GM21381 (cell line): ENCODE data around the gene MRPS25.
A peak's percentile ranks its signal among the peaks of the same experiment; 100 is the strongest.

ENCODE experiments used
- ATAC-seq: cut with Tn5 transposase; IDR thresholded peaks from one replicate; pipeline ENCODE4 v1.9.1; 2021; ENCODE audit warnings: mild to moderate bottlenecking, moderate library complexity; ENCODE audit not compliant: unreplicated experiment

MRPS25 gene

DNA sequence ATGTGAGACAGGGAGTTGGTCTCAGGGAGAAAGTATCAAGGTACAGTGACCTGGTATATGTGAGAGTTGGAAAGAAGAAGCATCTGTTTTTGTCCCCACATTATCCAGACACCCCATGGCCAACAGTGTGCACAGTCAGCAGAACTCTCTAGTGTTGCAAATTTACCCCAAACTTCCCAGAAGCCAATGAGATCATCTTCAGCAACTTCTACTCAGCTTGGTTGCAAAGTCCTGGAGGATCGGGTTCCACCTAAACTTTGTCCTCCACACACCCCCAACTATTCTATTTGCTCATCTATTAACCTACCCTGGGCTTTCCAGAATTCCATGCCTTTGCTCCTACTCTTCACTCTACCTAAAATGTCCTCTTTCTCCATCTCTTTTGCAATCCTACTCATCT is 18.1 kb upstream of the MRPS25 start:
- ATAC-seq, result no peak

DNA sequence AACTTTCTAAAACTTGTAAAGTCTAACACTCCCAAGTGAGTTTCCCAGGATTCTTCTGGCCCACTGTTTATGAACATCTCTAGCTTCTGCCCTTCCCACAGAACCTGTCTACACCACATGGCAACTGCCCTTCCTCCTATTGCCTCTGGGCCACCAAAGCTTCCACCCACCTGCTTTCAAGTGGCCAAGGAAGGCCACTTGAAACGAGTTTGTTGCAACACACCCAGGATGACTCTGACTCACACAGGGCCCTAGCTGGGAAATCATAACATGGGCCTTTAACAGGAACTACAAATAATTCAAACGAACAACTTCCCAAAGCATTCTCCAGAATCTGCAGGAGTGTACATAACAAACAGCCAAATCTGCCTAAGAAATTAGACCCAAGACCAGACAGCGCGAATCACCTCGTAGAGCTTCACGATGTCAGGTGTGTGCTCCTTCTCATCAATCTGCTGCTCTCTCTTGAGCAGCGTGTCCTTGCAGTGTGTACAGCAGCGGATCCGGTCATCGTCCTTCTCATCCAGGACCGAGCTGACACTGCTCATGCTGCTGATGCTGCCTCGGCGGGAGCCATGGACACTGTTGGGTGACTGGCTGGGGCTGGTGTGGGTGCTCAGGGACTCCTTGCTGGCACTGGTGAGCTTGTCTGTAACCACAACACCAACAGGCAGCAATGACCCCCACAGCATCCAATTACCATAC is 17.0 kb upstream of the MRPS25 start:
- no peak for ATAC-seq

DNA sequence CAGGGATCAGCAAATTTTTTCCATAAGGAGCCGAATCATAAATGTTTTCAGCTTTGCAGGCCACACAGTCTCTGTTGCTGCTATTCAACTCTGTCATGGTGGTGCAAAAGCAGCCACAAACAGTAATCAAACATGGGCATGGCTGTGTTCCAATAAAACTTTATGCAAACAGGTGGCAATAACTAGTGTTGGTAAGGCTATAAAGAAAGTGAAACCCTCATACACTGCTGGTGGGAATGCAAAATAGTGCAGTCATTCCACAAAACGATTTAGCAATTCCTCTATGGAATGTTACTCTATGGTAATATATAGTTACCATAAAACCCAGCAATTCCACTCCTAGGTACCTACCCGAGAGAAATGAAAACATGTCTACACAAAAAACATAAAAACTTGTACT is 14.0 kb upstream of the MRPS25 start:
- no peak for ATAC-seq

DNA sequence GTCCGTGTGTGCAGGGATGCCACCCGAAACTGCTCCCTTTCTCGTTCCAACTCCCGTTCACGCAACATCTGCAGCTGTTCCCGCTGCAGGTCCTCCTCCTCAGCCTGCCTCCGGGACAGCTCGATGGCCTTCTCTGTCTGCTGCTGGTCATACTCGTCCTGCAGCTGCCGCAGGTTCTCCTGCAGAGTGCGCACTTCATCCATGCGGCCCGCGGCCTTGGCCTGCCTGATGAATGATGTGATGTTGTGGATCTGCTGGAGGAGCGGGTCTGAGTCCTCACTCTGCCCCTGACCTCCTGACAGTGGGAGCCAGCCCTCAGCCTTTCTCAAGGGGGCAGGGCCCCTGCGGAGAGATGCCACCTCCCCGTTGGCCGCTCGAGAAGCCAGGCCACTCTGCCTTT is 9.4 kb upstream of the MRPS25 start:
- no peak for ATAC-seq

DNA sequence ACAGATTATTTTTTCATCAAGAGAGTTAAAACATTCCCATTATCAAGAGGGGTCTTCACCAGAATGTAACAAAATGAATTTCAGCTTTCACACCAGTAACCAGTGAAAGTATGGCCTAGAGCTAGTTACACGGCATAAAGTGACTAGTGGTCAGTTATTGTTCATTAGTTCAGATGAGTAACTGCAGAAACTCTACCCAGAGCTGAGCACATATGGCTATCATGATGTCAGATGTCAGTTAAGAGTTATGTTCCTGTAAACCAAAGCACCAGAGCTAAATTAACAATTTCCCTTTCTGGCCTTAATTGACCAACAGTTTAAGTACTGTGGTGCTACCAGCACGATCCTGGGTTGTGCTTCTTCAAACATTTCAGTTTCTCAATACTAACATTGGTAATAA is 6.6 kb upstream of the MRPS25 start:
- ATAC-seq, result no peak

DNA sequence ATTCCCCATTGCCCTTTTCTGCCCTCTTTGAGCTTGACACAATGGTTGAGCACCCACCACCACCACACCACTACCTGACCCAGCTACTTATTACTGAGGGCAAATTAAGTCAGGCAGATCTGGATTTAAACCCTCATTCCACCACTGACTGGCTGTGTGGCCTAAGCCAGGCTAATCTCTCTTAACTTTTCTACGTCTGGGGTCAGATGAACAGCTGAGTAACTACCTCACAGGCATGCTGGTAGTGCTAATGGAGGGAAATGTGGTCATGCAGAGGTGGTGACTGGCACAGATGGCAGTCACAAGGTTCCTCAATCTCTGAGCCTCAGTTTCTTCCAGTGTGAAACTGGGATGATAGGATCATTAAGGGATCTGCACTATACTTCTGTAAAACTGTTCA is 4.3 kb upstream of the MRPS25 start:
- ATAC-seq, result no peak

DNA sequence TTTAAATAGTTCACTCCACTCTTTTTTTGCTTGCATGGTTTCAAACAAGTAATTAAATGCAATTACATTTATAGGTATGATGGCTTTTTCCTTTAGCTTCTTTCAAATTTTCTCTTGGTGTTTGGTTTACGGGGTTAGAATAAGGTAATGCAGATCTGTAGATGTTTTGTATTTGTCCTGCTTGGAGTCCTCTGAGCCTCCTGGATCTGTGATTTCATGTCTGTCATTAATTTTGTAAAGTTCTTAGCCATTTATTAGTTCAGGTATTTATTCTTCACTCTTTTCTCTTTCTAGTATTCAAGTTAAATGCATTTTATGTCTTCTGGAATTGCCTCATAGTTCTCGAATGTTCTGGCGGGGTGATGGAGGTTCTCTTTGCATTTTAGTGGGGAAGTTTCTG is 1.4 kb upstream of the MRPS25 start:
- no peak for ATAC-seq

DNA sequence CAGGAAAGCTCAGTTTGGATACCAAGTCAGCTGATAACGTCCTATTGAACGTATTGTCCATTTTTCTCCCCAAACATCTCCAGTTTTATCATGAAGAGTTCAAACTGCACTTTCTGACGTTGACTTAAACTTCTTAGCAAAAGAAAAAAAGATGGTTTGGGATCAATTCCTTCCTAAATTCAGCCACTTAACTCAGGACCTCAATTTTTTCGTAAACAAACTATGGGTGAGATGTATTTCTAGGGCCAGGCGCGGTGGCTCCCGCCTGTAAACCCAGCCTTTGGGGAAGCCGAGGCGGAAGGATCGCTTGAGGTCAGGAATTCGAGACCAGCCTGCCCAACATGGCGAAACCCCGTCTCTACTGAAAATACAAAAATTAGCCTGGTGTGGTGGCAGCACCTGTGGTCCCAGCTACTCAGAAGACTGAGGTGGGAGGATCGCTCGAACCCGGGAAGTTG is 464 bp upstream of the MRPS25 start:
- ATAC-seq, result no peak

DNA sequence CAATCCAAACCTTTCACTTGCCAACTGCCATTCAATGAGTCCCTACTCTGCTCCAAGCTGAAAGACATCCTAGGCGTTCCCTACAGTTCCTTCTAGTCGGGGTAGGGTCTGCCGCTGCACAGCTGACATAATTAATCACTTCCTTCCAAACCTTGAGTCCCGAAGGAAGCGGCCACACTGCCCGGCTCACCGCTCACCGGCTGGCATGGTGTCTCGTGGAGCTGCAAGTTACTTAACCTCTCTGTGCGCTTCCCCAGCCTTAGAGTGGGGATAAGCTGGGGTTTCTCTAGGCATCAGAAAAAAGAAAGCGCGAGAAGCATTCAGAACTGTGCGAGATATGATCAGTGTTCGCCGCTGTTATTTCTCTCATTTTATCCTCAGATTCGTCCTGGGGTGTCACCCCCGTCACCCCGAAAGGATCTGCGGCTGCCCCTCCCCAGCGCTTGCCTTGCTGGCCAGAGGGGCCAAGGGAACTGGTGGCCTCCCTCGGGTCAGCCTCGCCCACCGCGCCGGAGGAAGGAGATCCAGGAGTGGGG is 748 bp downstream of the MRPS25 start:
- peak; percentile 9 for ATAC-seq

DNA sequence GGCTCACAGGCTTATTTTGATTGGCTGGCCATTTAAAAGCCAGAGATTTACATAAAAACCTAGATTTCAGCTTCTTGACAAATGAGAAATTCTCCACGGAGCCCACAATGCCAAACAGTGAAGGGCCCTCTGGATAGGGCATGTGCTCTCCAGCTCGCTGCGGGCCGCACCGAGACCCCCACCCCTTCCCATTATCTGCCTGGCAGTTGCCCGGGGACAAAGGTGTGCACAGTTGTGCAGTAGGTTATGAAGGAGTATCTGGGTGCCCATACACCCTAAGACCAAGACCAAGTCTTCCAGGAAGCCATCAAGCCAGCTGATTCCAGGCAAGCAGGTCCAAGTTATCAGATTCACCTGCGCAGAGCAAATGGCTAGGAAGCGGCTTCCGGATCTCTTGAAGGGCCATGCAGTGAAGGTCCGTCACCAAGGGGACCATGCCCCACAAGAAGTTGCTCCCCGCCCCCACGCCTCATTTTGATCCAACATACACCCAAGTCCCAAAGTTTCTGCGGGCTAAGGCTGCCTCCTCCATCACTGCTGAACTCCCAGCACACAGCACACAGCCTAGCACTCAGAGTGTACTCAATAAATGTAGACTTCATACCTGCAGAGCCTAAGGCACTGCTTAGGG is 1.3 kb downstream of the MRPS25 start:
- no peak for ATAC-seq

DNA sequence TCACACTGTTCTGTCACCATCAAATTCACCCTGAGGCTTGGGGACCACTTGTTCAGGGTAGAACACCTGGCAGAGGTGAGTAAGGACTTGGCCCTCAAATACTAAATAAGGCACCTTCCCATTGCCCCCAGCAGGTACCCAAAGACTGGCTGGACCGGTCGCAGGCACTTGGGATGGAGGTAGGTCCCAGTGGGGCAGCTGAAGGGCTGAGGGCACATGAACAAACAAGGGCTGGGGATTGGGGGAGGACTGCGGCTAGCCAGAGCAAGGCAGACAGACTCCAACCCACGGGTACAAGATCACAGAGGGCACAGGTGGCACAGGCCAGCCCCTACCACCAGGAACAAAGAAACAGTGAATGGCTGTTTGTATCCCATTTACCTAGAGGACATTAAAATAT is 1.9 kb downstream of the MRPS25 start:
- no peak for ATAC-seq

DNA sequence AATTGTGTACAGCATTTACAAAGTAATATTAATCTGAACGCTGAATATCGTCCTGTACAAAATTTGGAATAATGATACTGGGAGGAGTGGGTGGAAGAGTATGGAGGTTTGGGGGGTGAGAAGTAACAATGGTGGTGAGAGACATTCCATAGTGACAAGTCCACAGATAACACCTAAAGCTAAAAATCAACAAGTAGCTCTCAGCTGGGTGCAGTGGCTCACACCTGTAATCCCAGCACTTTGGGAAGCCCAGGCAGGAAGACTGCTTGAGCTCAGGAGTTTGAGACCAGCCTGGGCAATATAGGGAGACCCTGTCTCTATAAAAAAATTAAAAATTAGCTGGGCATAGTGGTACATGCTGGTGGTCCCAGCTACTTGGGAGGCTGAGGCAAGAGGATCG is 5.1 kb downstream of the MRPS25 start:
- no peak for ATAC-seq

DNA sequence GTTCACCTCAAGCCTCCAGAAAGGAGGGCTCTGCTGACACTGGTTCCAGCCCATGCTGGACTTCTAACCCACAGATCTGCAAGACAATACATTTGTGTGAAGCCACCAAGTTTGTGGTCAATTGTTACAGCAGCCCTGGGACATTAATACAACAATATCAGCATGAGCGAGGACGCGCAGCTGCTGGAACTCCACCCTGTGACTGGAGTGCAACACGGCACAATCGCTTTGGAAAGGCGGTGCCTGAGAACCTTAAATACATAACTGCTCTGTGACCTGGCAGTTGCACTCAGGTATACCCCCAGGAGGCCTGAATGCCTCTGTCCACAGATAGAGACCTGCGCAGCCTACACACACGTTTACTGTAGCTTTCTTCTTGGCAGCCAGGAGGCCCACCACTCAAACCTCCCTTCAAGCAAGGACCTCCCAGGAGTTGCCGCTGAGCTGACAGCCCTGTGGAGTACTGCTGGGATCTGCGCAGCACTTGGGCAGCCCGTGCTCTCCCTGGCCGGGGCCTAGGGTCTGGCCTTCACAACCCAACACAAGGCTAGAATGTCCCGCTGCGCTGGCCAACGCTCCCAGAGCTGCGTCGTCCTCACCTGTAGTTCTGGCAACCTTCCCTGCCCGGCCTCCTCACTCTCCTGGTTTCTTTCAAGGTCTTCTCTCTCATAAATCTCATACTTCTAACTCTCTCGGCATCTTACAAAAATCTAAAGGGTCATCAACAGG is 8.3 kb downstream of the MRPS25 start:
- no peak for ATAC-seq

DNA sequence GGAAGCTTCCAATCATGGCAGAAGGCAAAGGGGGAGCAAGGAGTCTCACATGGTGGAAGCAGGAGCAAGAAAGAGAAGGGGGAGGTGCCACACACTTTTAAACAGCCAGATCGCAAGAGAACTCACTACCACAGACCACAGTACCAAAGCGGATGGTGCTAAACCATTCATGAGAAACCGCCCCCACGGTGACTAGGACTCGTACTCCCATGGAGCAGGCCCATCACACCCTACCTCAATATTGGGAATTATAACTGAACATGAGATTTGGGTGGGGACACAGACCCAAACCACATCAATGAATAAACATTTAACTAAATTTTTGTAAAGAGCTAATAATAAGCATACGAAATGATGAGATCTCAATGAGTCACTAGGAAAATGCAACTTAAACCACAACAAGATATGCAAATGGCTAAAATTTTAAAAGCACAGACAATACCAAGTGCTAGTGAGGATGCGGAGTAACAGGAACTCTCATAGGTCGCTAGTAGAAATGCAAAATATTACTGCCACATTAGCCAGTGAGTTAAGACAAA is 10.0 kb downstream of the MRPS25 start:
- ATAC-seq, result peak; percentile 48

DNA sequence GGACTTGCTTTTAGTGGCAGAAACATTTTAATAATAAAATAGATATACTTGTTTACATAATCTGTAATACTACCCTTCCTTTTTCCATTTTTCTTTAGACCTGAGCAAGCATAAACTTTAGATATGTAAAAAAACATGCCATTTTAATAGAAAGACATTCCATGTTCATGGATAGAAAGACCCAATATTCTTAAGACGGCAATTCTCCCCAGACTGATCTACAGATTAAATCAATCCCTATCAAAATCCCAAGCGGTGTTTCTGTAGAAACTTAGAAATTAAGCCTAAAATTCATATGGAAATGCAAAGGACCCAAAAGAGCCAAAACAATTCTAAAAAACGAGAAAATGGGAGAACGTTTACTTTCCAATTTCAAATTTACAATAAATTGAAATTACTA is 11.6 kb downstream of the MRPS25 start:
- no peak for ATAC-seq

DNA sequence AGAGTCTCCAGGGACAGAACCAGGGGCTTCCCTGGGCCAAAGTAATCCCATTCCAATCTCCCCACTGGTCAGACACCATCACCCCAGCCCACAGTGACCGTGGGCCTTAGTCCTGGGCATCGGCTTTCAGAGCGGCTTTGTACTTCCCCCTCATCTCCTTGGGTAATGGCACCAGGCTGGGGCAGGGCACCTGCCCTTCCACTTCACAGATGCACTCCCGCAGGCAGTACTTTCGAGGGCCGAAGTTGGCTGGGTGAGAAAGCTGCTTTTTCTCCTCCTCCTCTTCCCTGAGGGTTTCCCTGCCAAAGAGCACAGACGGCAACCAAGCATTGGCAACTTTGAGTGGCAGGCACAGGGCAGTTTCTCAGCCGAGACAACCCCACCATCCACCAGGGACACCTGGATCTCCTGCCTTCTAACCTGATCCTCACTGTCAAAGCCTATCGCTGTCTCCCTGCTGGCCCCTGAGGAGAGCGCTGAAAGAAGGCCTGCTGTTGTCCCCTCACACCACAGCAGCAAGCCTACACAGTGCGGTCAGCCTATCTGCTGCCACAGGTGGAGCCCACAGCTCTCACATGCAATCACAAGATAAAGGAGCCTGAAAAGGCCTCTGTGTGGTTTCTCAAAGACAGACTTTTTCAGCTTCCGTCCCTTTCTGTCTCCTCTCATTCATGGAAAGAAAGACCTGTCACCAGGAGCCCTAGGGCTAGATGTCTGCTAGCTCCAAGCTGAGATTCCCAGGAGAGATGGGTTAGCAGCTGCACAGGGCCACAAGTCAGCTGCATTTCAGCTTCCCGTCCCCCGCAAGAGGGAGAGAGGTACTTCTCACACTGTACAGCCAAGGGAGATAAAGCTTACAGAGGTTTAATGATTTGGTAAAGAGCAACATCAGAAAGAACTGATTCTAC is 12.5 kb downstream of the MRPS25 start:
- no peak for ATAC-seq

DNA sequence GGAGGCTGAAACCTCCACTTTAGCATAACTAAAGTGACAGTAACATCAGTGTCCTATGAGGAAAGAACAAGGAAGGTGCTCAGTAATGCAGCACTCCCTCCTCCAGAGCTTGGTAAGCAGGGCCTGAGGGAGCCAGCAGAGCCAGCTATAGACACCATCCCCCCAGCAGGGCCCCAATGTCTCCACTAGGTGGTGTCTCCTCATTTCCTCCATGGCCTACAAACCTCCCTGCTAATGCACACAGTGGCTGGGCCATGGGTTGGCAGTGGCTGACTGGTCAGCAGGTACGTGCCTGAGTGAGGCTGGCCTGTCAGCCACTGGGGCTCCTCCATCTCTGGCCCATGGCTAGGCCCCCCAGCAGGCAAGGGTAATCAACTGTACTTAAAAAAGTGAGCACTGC is 13.6 kb downstream of the MRPS25 start:
- peak; percentile 44 for ATAC-seq

DNA sequence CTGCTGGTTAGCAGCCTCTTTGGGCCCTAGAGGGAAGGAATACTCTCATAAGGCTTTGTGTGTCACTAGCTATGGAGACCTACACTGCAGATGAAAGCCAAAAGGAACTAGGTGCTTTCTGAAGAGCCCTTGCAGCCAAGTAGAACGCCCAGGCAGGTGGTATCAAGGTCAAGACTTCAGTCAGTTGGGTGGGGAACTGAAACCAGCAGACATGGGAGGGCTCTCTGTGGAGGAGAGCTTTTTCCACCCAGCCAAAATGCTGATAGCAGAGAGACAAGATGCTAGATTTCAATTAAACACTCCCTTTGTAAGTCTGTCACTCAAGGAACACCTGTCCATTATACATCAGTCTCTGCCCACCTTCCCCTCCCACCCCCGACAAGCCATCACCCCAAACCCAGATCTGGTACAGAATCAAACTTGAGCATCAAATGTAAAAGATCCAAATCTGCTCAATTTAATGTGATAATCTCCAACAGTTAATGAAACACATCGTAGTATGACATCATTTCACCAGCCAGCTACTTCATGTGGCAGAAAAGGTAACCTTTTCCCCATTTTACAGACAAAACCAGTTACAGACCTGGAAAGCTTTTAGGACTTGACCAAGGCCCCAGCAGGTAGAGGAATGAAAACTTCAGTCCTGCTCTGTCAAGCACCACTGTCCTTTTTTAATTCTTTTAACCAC is 14.6 kb downstream of the MRPS25 start:
- peak; percentile 76 for ATAC-seq

DNA sequence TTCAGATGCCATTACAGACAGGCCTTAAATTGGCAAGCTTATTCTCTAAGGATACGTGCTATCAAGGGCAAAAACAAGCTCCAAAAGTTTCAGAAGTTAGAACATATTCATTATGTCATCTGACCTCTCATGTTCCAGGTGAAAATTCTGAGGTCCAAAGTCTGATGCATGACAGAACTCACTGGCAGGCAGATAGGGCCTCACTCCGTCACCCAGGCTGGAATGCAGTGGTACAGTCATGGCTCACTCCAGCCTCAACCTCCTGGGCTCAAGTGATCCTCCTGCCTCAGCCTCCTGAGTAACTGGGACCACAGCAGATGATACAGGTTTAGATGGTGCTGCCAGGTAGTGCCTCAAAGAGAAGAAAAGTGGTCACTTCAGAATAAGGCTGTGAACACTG is 15.5 kb downstream of the MRPS25 start:
- no peak for ATAC-seq

DNA sequence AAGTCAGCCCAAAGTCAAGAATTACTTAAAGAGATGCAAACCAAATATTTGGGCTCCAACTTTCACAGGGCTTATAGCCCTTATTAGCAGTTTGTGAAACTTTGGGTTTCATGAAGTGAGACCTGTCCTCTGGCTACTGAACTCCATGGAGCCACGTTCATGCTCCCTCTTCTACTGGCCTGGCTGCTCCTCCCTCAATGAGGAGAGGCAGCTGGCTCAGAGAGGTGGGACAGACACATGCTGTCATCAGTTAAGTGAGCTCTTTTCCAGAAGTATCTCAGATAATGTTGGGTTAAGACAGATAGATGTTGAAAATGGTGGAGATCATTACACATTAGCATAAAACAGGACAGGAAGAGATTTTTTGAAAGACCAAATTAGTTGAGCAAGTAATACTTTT is 19.4 kb downstream of the MRPS25 start:
- no peak for ATAC-seq
